GM19238 (cell line): Measurements from ENCODE around the gene NAT14.
"Not testable (repeated sequence)": the region's sequence is repeated elsewhere in the genome, so short reads cannot be mapped to it uniquely, and the experiment has no call there.

Source experiments
- DNase-seq: peaks from one replicate; pipeline ENCODE4 v3.0.0; 2011; ENCODE audit warnings: low spot score; ENCODE audit not compliant: insufficient read length

The NAT14 gene, protein sequence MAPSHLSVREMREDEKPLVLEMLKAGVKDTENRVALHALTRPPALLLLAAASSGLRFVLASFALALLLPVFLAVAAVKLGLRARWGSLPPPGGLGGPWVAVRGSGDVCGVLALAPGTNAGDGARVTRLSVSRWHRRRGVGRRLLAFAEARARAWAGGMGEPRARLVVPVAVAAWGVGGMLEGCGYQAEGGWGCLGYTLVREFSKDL

DNA sequence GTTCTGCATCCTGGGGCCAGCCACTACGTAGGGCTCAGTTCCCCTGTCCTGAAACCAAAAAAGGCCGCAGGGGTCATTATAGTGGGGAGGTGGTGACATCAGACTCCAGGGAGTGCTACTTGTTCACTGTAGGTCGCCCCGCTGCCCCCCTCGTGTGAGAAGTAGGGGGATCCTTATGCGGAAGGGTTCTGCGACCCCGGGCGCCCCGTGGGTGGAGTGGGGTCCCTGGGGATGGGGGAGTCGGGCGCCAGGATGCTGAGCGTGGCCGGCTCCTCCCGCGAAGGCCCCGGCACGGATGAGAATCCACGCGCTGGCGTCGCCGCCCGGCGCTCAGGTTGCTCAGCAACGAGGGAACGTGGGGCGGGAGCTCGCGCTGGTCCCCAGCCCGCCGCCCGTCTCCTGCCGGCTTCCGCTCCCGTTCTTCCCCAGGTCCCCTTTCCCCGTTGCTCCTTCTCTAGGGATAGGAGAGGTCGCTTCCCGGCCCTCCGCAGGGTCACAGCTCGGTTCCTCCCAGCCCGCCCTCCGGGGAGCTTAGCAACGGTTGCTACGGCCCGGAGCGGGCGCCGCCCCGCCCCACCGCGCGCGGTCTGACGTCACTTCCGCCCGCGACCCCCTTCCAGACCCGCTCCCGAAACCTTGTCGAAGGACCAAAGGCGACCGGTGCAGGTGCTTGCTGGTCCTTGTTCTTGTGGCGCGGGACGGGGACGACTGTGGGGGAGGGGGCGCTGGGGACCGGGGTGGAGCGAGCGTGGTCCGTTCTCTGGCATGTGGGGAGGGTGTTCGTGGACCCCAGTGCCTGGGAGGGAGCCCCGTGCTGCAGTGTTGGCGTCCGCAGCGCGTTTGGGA lies at the start of gene NAT14:
NAT14 (plus strand) TSS at position 596 of the 846 bp plus-strand sequence. CDS start 521 bp downstream, outside the sequence.
- peak; percentile 96 for DNase-seq

DNA sequence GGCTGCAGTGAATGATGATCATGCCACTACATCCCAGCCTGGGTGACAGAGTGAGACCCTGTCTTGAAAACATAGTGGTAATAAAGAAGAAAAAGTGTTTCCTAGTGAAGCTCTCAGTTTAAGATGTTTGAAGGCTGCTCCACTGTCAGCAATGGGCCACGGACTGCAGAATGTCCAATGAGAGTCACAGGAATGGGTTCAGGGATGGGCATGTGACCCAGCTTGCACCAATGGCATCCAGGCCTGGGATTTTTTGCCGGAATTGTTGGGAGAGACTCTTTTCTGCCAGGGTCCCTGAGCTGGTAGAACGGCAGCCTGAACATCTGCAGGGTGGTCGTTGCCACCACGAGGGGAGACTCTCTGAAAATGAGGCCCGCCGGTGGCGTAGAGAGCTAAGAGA lies 48.1 kb upstream of the NAT14 start:
- no peak for DNase-seq

DNA sequence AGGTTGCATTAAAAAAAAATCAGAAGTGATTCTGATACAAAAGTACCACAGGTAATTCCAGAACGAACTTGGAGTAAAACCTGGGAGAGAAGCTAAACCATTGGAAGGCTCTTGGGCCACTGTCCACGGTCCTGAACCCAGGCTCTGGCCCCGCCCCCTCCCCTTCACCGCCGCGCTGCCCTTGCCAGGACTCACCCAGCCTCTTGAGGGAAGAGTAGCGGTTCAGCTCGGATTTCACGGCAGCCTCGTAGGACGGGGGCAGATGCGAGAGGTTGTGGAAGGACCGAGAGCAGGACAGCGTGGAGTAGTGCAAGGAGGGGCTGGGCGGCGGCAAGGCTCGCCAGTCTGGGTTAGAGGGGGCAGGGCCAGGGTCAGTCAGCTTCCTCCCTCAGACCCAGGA lies 47.6 kb upstream of the NAT14 start:
- DNase-seq, result no peak

DNA sequence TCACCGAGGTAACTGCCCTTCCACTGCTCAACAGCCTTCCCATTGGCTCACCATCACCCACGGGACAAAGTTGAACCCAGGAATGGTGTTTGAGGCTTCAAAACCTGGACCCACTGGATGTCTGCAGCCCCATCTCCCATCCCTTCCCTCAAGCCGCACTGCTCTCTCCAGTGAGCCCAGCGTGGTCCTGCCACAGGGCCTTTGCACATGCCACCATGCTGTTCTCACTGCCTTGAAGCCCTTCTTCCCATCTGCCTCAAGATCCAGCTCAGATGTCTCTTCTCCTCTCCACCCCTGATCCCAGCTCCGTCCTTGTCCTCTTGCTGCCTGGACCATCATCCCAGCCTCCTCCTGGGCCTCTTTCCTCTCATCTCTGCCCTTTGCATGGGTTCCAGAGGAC lies 45.9 kb upstream of the NAT14 start:
- no peak for DNase-seq

DNA sequence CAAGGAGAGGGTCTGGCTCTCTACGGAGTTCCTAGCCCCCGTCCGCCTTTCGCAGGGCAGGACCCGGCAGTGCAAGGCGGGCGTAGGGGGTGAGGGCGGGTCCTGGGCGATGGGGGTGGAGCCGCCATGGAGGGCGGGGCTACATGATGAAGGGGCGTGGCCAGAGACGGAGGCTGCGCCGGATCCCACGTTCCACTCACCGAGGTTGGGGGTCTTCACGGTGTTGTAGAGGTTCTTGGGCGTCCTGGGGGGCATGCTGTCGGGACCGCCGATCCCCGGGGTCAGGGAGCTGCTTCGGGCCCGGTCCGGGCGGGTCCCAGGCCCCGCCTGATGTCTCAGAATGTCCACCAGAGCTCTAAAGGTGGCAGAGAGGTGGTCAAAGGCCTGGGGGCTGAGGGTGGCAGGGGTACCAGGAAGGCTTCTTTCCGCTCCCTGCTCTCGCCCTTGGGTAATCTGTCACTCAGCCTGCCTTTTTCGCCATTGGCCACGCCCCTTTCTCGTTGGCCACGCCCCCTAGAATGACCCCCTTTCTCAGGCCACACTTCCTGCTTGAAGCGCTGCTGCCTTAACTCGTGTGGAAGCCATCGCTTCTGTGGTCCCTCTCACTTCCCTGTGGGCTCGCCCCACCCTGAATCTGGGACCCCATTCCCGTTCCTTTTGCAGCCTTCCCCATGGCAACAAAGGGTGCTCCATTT lies 44.4 kb upstream of the NAT14 start:
- no peak for DNase-seq

DNA sequence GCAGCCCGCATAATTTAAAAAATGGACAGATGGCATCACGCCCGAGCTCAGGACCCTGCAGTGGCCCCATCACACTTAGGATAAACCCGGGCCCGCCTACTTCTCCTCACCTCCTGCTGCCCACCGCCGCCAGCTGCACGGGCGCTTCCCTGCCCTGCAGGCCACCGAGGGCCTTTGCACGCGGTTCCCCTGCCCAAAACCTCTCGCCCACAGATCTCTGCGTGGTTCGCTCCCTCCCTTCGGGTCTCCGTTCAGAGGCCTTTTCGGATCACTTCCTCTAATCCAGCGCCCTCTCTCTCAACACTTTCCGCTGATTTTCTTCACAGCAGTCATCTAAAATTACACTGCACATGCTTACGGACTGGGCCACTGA lies 43.7 kb upstream of the NAT14 start:
- no peak for DNase-seq

DNA sequence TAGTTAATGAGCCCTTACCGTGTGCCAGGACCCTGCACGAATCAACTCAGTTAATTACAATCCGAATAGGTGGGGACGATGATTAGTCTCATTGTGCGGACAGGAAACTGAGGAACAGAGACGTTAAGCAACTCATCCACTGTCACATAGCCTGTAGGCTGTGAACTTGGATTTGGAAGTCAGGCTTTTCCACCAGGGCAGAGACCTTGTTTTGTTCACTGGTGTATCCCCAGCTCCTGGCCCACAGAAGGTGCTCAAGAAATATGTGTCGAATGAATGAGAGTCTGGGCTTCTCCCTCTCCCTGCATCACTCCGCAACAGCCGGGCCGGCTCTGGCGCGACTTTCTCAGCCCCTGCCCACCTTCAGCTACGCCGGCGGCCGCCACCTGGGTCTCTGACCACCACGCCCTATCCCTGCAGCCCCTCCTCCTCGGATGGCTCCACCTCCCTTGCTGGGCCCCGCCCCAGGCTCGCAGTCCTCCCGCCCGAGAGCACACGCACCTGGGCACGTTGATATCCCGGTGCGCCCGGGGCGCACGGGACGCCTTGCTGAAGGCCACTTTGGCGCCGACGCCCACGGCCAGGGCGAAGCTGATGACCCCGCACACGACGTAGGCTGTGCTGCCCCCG lies 43.2 kb upstream of the NAT14 start:
- no peak for DNase-seq

DNA sequence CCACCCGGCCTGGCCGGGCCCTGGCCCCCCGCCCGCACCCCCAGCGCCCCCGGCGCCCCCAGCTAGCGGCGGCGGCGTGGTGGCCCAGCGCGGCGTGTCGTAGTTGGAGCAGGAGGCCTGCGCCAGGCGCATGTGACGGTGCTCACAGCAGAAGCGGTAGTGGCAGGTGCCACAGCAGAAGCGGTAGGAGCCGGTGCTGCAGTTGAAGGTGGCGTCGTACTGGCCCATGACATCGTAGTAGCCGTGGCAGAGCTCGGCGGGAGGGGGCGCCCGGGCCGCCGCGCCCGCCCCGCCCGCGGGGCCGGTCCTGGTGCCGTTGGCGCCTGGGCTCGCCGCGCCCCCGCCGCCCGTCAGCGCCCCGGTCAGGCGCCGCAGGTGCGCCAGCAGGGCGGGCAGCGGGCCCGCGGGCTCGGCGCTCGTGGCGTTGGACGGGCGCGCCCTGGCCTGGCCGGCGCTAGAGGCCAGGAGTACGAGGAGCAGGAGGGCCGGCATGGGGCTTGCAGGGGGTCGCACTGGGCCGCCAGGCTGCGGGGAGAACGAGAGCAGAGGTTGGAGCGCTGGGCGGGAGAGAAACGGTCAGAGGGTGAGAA lies 42.5 kb upstream of the NAT14 start:
- no peak for DNase-seq

DNA sequence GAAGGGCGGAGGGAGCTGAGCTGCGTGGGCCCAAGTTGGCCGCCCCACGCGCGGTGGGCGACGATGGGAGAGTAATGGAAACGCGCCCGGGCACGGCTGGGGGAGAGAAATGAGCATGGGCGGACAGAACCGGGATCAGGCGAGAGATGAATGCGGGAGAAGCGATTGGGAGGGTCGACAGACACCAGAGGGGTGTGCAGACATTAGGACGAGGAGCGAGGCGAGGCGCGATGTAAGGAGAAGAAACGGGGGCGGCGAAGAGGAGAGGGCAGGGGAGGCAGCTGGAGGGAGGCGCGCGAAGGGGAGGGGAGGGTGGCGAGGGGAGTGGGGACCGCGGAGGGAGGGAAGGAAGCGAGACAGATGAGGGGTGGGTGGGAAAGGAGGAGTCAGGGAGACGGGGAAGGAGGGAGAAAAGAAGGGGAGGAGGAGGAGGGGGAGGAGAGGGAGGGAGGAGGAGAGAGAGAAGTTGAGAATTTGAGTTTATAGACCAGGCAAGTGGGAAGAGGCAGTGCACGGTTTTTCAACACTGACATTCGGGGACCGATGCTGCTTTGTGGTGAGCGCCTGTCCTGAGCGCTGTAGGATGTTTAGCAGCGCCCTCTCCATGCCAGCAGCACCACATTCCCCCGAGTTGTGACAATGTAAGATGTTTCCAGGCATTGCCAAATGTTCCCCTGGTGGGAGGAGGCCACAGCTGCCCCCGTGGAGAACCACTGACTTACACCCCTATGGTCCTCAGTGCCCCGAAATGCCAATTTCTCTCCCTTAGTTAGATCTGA lies 41.8 kb upstream of the NAT14 start, which contains the start of gene SHISA7:
SHISA7 (minus strand) TSS at position 256 of the 779 bp plus-strand sequence. CDS start 437 bp downstream, outside the sequence.
- DNase-seq, result no peak

DNA sequence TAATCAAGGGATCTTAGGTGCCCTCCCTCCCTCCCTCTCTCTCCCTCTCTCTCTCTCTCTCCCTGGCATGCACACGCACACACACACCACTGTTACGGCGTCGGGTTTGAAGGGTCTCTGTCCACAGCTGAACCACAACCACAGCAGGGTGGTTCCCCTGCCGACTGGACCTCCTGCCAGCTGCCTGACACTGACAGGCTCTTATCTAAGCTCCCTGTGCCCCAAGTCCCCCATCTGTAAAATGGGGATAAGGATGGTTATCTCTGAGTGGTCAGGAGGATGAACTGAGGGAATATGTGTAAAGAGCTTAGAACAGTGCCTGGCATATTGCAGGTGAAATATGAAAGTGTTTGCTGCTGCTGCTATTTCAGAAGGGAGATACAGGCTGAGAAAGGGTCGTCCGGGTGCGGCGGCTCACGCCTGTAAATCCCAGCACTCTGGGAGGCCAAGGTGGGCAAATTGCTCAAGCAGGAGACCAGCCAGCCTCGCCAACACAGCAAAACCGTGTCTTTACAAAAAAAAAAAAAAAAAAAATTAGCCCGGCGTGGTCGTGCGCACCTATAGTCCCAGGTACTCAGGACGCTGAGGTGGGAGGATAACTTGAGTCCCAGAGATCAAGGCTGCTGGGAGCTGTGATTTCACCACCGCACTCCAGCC lies 41.0 kb upstream of the NAT14 start:
- no peak for DNase-seq

DNA sequence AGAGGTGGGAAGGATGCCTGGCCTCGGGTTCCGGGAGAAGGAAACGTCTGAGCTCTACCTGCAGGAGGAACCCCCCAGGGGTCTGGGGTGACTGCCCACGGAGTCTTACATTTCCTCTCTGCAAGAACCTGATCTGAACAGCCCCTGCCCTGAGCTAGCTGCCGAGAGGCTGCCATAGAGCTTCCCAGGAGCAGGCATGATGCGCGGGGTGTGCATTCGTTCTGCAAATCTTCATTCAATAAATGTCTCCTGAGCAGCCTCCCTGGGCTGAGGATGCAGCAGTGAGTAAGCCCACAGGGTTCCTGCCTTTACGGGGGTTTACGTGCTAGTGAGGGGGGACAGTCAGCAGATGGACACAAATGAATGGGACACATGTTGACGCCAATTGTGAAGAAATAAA lies 40.3 kb upstream of the NAT14 start:
- DNase-seq, result no peak

DNA sequence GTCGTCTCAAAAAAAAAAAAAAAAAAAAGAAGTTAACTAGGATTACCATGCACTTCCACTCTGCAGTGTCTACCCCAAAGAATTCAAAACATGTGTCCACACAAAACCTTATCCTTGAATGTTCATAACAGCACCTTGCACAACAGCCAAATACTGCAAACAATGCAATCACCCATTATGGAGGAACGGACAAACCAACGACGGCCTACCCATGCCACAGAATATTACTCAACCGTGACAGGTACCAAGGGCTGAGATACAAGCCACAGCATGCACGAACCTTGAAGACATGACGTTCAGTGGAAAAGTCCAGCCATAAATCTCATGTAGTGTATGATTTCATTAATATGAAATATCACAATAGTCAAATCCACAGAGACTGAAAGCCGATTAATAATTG lies 38.9 kb upstream of the NAT14 start:
- no peak for DNase-seq

DNA sequence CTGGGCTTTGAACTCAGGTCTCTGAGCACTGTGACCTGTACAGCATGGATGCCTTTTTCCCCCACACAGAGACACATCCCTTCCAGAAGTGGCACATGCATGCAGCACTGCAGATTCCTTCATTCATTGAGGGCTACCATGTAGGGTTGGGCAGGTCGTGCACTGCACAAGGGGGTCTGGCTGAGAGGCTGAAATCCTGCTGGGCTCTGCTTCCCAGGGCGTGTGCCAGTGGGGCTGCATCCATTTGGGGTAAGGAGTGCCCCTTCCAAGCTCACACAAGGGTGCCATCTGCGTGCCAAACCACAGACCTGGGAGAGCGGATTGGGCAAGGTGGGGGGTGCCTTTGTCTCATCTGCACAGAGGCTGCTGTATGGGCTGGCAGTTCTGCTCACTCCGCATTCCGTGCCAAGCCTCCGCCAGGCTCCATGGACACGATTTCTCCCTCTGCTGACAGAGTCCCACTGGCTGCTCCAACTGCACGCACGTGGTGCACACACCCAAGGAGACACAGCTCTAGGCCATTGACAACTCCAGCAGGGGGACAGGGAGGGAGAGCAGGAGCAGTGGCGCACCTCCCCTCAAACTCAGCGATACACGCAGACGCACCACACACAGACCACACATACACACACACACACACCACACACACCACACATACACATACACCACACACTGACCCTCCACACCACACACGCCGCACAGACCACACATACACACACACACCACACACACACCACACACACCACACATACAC lies 37.4 kb upstream of the NAT14 start:
- DNase-seq, result no peak

DNA sequence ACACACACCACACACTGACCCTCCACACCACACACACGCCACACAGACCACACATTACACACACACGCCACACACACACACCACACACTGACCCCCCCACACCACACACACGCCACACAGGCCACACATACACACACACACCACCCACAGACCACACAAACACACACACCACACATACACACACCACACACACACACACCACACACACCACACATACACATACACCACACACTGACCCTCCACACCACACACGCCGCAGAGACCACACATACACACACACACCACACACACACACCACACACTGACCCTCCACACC lies 36.9 kb upstream of the NAT14 start:
- not testable (repeated sequence) for DNase-seq

DNA sequence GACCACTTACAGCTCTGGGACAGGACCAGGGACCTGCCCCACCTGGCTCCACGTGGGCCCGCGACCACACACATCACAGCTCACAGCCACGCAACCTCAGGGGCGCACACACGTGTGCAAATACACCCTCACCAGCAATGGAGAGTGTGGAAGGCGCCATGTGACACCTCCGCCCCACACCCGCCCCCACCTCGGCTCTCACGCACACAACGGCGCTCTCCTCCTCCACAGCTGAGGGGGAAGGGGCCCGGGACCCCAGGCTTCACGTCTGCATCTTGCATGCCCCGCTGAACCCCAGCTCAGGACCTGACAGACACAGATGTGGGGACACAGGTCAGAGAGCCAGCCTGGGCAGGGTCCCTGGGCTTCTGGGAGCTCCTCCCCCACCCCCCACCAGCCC lies 35.5 kb upstream of the NAT14 start:
- DNase-seq, result no peak

DNA sequence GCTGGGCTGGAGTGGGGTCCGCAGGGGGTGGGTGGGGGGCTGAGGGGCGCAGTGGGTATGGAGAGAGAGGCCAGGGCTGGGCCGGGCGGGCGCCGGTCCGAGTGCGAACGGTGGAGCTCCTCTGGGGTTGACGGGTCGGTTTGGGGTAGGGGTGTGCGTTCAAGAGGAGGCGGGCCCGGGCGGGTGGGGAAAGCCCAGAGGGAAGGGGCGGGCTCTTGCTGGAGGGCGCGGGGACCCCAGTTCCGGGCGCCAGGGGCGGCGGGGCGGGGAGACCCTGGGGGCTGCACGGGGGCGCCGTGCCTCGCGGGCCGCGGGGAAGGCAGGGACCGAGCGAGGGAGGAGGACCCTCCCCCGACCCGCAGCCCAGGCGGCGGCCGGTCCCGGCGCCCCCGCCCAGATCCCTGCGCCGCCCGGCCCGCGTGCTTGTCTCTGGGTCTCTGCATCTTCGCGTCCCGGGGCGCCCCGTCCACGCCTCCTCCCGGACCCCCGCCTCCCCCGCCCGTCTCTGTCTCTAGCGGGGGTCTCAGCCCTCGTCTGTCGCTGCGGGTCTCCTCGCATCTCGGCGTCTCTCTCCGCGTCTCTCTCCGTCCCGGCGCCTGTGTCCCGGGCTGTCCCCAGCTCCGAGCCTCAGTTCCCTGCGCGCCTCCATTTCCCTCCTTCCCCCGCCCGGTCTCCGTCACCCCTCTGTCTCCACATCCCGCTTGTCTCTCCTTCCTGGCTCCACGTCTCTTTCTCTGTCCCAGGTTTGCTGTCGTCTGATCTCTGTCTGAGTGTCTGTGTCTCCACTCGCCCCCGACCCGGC lies 33.6 kb upstream of the NAT14 start:
- DNase-seq, result no peak

DNA sequence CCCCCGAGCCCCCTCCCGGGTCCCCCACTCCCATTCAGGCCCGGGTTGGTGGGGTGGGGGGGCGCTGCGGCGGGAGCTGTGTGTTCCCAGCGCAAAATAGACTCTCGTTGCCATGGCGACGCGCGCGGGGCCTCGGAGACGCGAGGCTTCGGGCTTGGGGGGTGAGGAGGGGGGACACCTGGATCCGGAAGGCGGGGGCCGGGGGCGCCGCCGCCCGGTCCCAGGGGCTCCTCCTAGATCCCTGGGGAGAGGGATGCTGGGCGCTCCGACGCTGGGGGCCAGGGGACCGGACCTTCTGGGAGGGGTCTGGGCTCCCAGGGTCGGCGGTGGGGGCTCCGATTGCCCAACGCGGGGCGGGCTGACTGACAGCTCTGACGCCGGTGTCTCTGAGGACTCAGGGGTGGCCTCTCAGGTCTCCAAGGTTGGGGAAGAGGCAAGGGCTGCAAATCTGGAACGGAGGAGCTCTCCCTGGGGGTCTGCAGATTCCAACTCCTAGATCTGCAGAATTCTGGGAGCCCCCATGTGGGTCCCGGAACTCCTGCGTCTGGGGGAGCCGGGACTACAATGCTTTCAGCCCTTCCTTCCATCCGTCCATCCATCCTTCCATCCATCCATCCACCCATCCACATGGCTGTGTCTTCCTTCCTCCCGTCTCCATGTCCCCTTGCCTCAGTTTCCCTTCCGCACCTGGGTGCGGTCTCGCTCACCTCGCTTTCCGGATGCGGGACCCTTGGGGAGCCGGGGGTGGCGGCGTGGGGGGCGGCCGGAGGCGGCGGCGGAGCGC lies 32.8 kb upstream of the NAT14 start:
- DNase-seq, result no peak

DNA sequence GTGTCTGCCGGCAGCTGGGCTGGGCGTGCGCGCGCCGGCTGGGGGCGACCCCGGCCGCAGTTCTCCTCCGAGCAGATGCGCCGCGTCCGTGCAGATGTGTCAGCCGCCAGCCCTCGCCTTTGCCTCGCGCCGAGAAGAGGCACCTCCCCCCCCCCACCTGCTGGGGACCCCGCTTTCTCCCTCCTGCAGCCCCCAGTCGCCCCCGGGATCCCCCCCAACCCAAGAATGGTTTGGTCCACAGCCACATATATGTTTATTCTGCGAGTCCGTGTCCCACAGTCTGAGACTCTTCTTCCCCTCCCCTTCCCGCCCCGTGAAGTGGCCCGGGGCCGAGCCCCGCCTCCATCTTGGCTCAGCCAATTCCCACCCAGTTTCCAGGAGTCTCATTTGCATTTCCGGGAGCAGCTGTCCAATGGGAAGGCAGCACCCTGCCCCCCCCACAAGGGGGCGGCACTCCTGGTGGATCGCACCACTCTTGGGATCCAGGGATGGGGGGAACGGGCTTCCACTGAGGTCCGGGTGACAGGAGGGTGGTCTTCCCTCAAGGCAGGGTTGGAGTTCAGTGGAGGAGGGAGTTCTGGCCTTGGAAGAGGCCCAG lies 32.1 kb upstream of the NAT14 start:
- DNase-seq, result no peak
